ENCODE measurements around the gene HMGN1. TPM values are rescaled to one million over a fixed set of nuclear protein-coding genes. Genes with fewer than 3 reads are reported as not detected.
"Not testable (repeated sequence)": the region's sequence is repeated elsewhere in the genome, so short reads cannot be mapped to it uniquely, and the experiment has no call there.

HMGN1 gene, protein sequence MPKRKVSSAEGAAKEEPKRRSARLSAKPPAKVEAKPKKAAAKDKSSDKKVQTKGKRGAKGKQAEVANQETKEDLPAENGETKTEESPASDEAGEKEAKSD
- 88.1 TPM for total RNA-seq
- long read RNA-seq, transcript HMGN1-204 (6 exons, 1,383 nt): major isoform, 178 of 199 reads
- long read RNA-seq, partial matches to known transcripts: 7 of 199 reads
- long read RNA-seq, other reads (novel, unspliced or antisense): 9 of 199 reads

DNA sequence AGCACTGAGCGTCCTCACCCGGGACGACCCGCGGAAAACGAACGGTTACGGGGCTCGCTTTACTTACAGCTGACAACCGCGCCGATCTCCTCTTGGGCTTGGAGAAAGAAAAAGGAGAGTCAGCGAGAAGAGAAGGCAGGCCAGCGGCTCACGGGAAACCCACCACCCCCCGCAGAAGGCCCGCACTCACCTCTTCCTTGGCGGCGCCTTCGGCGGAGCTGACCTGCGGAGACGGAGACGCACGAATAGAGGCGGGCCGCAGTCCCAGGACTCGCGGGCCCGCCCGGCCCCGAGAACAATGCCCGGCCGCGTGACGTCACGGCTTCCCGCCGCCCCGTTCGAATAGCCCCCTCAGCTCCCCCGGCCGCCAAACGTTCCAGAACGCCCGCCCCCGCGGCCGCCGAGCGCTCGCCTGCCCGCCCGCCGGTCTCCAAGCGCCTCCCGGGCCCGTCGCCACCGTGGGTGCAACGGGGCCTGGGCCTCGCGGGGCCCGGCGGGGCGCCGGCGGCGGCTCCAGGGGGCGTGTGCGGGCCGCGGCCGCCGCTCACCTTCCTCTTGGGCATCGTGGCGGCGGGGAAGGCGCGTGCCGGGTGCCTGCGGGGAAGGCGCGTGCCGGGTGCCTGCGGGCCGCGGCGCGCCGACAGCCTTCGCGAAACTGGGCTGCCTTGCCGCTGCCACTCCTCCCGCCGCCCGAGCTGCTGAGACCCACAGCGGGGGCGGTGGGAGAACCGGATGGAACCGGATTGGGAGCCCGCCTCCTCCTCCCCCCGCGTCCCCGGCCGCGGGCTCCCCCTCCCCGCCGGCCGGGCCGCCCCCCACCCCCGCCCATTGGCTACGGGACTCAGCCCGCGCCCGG, at the start of gene HMGN1:
Gene HMGN1, minus strand, starts transcription at position 734 of the 856 bp plus-strand sequence. Its CDS starts 171 bp downstream, at position 563.
- DNase-seq (ENCODE audit: low spot score): peak; percentile 94

DNA sequence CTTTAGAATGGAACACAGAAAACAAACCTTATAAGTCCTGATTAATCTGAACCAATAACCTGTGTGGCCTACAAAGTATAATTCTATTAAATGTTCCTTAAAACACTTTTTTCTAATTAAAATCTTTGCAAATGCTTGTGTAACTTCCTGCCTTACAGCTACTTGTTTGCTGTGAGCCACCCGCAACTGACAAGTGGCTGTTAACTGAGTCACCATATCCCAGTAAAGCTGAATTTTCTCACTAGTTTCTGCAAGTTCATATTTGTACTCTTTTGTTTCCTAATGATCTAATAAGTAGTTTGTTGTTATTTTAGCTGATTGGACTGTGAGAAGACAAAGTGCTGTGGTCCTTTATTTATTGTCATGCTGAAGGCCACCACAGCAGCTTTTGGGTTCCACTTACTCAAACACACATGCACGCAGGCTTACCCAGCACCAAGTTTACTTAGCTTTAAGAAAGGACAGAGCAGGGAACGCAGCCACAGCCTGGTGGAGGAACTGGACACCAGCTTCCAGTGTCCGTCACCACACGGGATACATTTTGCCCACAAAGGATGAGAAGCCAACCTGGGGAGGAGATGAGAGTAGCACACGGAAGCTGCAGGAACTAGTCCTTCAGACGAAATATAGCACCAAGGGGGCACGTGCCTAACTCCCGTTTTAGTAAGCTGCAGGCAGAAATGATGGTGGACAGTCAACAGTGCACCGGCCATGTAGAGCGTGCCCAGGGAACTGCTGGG, 48.9 kb upstream of the HMGN1 start:
- DNase-seq (ENCODE audit: low spot score): no peak

DNA sequence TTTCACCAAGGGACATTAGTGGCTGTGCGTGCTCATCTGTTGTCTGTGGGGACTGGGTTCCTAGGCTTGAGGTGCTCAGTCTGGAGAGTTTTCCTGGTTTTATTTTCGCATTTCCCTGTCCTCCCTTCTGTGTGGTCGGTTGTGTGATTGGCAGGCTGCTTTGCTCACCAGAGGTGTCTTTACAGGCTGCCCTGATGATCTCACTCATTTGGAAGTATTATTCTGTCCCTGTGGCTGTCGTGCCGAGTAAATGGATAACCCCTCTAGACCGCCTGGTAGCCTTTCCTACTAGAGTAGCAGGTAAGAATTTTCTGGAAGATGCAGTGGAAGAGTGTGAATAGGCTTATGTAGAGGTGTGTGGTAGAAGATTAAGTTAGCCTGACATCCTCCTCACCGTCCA, 44.1 kb upstream of the HMGN1 start:
- no peak for DNase-seq (ENCODE audit: low spot score)

DNA sequence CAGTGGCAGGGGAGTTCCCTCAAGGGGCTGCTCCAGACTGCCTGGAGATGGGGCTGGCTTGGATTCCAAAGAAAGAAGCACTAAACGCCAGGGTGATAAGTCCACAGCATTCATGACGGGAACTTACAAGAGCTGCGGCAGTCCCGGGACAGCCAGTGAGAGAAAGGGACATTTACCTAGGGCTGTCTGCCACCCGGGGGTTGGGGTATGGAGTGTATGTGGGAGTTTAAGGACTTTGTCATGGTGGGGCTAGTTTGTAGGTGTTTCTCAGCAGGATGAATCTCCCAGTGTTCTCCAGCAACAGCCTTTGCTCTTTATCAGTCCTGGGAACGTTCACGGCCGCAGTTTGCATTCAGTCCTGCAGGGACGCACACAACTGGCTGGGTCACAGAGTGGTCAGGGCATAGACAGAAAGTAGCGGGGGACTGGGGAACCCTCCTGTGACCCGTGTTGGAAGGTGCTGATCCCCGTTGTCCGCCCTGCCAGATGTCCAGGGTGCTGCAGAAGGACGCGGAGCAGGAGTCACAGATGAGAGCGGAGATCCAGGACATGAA, 41.4 kb upstream of the HMGN1 start:
- no peak for DNase-seq (ENCODE audit: low spot score)

DNA sequence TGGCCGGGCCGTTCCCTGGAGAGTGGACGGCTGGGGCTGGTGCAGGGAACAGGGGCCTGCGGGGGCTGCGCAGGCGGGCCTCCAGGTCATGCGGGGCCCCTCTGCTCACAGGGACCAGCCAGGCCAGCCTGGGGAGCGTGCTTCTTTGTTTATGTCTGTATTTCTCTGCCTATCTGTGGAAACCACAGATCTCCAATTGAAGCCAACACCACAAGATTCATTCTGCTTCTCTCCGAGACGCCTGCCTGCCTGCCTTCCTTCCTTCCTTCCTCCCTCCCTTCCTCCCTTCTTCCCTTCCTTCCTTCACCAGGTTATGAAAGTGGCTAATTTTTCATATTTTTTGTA, 39.9 kb upstream of the HMGN1 start:
- DNase-seq (ENCODE audit: low spot score): no peak

DNA sequence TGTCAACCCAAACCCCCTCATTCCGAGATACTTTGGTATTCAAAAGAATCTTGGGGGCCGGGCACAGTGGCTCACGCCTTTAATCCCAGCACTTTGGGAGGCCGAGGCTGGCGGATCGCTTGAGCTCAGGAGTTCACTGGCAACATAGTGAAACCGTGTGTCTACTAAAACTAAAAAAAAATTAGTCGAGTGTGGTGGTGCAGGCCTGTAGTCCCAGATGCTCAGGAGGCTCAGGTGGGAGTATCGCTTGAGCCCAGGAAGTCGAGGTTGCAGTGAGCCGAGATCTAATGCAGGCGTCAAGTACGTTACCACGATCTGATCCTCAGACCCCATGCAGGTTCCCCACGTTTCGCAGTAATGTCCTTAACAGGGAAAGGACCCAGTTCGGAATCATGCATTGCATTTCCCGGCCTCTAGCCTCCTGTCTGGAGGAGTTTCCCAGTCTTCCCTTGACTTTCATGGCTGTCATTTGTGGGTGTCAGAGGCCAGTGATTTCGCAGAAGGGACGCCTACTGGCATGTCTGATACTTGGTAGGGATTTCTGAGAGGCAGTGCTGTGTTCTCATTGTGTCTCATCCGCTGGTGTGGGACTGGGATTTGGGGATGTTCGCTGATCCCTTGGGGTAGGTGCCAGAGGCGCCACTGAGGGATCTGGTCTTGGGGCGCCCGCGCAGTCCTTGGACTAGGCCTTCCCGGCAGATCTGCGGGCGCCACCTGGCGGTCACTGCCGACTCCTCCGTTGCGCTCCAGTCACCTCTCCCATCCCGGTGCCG, 39.3 kb upstream of the HMGN1 start:
- DNase-seq (ENCODE audit: low spot score): peak; percentile 98

DNA sequence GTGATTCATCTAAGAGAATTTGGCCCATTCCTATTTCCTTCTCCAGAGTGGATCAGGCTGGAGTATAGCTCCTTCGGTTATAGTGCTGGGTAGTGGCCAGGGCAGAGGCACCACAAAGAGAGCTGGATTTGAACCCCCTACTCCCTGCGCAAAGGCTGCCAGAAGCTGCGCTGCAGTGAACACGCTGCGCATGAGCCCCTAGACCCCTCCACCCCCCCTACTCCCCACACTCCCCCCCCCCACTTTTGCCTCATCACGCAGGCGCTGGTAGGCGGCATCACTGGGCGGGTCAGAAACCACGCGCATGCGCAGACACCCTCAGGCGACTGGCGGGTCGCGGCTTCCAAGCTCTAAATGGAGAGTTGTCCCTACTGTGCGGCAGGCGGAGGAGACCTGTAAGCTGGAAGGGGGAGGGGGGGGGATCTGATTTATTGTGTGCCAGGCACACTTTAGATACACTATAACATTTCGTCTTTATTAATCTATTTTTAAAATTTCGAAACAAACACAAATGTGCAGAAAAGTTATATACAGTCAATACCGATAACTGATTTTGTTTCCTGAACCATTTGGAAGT, 38.7 kb upstream of the HMGN1 start:
- peak; percentile 97 for DNase-seq (ENCODE audit: low spot score)

DNA sequence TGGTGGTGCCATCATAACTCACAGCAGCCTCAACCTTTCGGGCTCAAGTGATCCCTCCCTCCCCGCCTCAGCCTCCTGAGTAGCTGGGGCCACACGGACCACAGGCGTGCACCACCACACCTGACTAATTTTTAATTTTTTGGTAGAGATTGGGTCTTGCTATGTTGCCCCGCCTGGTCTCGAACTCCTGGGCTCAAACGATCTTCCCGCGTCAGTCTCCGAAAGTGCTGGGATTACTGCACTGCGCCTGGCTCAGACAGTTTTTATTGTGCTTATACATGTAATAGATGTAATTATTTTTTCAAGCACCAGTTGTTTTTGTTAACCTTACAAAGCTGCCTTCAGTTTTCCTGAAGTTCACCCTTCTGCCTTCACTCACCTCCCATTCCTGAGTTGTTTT, 38.0 kb upstream of the HMGN1 start:
- no peak for DNase-seq (ENCODE audit: low spot score)

DNA sequence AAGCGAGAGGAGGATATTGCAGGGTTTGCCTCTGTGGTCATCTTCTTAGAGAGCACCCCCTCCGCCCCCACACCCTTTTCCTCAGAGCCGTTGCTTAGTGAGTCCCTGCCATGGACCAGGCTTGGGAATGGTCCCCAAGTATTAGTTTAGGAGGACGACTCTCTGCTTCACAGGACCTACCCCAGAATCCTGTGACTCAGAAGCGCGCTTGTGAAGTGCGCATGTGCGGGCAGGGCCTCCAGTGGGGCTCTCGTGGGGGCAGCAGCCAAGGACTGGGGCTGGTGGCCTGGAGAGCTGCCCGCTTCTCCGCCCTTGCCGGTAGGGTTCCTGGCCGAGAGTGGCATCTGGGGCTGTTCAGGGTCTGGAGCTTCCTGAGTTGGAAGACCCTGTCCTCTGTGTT, 37.3 kb upstream of the HMGN1 start:
- no peak for DNase-seq (ENCODE audit: low spot score)

DNA sequence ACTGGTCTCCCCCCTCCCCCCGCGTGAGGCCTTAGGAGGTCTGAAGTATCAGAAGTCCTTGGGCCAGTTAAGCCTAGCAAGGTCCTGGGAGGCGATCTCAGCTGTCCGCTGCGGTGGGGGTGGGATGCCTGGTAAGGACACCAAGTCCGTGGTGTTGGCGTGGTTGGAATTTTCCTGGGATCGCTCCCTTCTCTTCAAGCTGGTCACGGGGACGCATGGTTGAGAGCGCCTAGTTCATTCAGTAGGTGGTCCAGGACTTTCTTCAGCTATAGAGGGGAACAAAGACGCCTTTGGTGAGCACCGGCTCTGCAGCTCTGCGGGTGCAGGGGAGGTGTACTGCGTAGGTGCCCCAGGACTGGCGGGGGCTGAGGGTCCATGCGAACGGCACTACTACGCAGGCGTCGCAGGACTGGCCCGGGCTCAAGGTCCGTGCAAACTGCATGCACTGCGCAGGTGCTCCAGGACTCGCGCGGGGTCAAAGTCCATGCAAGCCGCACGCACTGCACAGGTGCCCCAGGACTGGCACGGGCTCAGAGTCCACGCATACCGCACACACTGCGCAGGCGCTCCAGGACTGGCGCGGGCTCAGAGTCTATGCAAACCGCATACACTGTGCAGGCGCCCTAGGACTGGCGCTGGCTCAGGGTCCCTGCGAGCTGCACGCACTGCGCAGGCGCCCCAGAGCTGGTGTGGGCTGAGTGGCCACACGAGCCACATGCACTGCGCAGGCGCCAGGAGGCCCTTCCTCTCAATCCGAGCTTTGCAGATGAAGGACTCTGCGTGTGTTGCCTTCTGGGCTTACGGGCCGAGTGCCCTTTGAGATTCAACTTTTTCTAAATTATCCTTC, 36.6 kb upstream of the HMGN1 start:
- DNase-seq (ENCODE audit: low spot score): peak; percentile 92

DNA sequence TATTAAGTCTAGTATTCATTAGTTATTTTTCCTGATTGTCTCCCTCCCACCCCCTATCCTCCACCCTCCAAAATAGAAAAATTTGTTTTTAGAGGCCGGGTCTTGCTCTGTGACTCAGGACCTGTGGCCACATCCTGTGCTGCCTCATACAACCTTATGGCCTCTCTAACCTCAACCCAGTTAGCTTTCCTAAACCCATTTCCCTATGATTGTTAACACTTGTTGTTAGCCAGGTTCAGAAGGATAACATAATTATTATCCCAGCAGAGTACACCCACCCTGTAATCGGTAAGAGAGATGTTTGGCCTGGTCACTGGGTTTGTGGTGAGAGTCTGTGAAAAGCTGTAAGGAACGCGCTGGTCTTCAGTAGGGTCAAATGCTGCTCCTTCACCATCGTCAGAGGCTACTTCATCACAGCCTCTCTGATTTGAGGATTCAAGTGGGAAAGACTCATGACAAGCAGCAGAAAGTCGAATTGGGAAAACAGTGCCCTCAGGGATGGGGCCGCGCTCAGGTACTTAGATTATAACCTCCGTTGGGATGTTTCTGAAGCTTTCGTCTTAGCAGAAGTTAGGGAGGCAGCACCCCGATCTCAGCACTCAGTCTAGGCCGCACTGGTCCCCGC, 35.9 kb upstream of the HMGN1 start:
- DNase-seq (ENCODE audit: low spot score): no peak

DNA sequence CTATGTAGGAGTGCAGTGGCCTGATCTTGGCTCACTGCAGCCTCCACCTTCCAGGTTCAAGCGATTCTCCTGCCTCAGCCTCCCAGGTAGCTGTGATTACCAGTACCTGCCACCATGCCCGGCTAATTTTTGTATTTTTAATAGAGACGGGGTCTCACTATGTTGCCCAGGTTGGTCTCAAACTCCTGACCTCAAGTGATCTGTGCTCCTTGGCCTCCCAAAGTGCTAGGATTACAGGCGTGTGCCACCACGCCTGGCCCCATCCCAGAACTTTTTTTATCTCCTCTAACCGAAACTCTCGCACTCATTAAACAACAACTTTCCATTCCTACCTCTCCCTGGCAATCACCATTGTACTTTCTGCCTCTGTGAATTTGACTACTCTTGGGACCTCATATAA, 33.2 kb upstream of the HMGN1 start:
- DNase-seq (ENCODE audit: low spot score): not testable (repeated sequence)

DNA sequence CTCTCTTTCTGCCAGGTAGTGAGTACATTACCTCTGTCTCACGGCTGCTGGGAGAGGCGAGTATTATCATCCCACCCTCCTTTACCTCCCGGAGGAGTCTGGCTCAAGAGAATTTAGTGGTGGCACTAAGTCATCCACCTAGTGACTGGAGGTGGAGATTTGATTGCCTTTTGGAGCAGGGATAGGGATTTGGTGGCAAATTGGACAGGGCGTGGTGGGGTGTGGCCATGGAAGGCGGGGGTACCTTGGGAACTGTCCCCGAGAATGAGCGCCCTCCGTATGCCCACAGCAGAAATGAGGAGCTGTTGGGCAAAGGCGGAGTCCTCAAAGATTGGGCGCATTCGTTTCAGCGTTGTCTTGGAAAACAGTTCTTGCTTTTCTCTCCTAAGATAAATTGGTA, 32.1 kb upstream of the HMGN1 start:
- no peak for DNase-seq (ENCODE audit: low spot score)

DNA sequence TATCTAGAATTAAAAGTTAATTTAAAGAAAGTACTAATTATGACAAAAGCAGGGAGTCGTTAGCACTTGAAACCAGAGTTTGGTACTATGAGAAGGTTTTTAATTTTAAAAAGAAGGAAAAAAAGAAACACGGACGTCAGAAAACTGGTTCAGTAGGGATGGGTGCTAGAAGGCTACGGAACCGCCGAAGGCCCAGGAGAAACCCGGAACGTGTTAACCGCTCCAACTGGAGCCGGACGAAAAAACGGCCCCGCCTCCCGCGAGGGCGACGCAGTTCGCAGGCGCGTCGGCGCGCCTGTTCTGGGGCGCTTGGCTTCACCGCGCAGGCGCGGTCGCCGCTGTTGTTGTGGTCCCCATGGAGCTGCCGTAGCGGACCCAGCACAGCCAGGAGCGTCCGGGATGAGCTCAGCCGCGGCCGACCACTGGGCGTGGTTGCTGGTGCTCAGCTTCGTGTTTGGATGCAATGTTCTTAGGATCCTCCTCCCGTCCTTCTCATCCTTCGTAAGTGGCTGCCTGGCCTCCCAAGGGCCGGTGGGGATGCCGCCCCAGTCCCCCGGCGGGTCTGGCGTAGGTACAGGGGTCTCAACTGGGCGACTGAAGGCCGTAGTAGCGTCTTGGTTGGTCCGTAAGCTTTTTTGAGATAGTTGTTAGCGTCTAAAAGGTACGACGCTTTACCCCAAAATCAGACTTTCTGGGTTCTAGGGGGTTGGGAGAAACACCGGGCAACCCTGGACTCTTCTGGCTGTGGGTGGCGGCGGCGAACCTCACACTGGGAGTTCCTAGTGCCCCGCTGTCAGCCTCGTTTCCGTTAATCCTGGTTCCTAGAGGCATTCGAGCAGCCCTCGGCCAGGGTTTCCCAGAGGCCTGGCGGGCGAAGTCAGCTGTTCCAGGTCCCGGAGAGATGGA, 31.4 kb upstream of the HMGN1 start:
- peak; percentile 99 for DNase-seq (ENCODE audit: low spot score)

DNA sequence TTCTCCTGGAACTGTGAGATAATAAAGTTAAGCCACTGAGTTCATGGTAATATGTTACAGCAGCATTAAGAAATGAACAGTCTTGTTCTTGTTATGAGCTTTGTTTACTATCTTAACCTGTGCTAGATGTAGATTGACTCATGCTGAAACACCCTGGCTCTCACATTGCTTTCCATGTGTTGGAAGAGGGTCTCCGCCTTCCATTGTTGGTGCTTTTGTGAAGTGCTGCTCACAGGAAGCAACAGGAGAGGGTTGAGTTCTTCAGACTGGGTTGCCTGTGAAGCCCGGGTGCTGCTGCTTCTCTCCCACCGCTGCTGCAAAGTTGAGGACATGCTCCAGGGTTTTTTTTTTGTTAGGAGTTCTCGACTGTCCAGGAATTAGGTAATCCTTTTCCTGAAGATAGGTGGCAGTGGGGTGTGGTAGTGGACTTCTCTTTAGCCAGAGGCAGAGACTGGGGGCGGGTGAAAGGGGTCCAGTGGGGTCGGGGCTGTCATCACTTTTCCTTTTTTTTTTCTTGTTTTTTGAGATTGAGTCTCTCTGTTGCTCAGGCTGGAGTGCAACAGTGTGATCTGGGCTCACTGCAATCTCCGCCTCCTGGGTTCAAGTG, 28.7 kb upstream of the HMGN1 start:
- no peak for DNase-seq (ENCODE audit: low spot score)

DNA sequence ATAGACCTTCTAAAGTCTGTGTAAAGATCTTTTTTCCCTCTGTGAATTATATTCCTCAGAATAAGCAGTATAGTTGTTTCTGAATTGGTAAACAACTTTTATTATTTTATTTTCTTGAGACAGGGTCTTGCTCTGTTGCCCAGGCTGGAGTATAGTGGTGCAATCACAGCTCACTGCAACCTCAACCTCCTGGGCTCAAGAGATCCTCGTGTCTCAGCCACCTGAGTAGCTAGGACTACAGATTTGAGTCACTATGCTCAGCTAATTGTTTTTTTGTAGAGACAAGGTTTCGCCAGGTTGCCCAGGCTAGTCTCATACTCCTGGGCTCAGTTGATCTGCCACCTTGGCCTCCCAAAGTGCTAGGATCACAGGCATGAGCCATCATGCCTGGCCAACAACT, 26.6 kb upstream of the HMGN1 start:
- no peak for DNase-seq (ENCODE audit: low spot score)

DNA sequence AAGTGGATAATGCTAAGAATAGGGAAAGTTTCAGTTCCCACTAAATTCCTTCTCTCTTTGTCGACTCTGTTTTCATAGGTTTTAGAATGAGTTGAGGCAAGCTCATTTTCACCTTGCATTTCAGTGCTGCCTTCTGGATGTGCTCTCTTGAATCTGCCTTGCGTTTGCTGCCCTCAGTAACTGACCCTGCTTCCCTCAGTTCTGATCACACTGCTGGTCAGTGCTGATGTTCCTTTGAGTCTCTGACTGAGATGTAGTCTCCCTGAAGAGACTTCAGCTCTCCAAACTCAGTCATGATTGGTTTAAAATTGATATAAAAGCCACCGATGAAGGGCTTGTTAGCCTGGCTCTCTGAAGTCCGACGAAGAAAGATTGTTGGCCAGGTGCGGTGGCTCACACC, 25.2 kb upstream of the HMGN1 start:
- no peak for DNase-seq (ENCODE audit: low spot score)

DNA sequence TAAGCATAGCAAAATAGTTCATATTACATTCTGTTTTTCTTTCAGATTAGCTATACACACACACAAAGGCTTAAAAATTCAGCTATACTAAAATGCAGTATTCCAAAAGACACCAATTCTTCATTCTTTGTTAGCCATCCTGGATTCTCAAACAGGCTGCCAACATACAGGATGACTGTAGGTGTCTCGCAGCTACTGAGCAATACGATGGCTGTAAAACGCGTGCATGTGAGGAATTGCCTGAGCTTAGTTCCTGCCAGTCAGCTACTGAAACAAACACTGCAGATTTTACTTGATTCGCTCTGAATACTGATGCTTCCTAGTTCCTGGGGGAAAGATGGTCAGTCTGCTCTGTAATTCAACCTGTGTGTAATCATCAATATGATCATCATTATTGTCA, 24.7 kb upstream of the HMGN1 start:
- no peak for DNase-seq (ENCODE audit: low spot score)

Data from mesenteric fat pad (tissue), 1 donor.